GM12873 (cell line): Measurements from ENCODE around the gene CCDC116.

Experiments
- CTCF ChIP-seq: IDR thresholded peaks from 2 replicates; pipeline ENCODE4 v1.5.1; 2012; ENCODE audit warnings: low read depth, mild to moderate bottlenecking, moderate library complexity, low read length, control low read depth; ENCODE audit not compliant: insufficient read depth; ENCODE audit errors: missing control alignments

CCDC116 gene

GRCh38 chr22:21632237-21632895 is at the start of gene CCDC116:
Gene CCDC116 (plus strand): TSS chr22:21632760. CDS start chr22:21633182, 422 bp downstream.
- TF ChIP-seq CTCF: no peak

- TF ChIP-seq CTCF: no peak
Observed at GRCh38 chr22:21582801-21583740, 49.5 kb upstream of the CCDC116 start.

- TF ChIP-seq CTCF: no peak
Observed at GRCh38 chr22:21585389-21585788, 47.2 kb upstream of the CCDC116 start.

- no peak for TF ChIP-seq CTCF
Observed at GRCh38 chr22:21587803-21588611, 44.6 kb upstream of the CCDC116 start.

- no peak for TF ChIP-seq CTCF
Observed at GRCh38 chr22:21589396-21589795, 43.2 kb upstream of the CCDC116 start.

GRCh38 chr22:21590809-21591641 is 41.5 kb upstream of the CCDC116 start:
- TF ChIP-seq CTCF: no peak
